ENCODE results near the gene PHLDB1.
"Not testable (repeated sequence)": the region's sequence is repeated elsewhere in the genome, so short reads cannot be mapped to it uniquely, and the experiment has no call there.

- not testable (repeated sequence) for TF ChIP-seq CTCF (IDR thresholded peaks at IDR 0.05; ENCODE audit: low read depth, low read length, poor library complexity, severe bottlenecking); EZH2phosphoT487 (IDR thresholded peaks at IDR 0.05; ENCODE audit: borderline replicate concordance, low read length)
Measured at GRCh38 chr11:118688339-118688738, 80.9 kb downstream of the PHLDB1 start.
